Right renal cortex interstitium (tissue), 3 donors: ENCODE measurements around the gene UFSP2. TPM values are rescaled to one million over a fixed set of nuclear protein-coding genes. Genes with fewer than 3 reads are reported as not detected.
"Not testable (repeated sequence)": the region's sequence is repeated elsewhere in the genome, so short reads cannot be mapped to it uniquely, and the experiment has no call there.

Experiments used
- DNase-seq, 3 donors: peaks; one replicate each; pipeline ENCODE4 v3.0.0-alpha.2; 2013; ENCODE audit warnings: low read depth in 3 of 3, low spot score in 2 of 3
- polyA plus RNA-seq, 3 donors: library from polyadenylated mRNA; unstranded; fragments of 120-200 nt; gene quantifications; one replicate each; pipeline ENCODE4 v1.2.1, GENCODE V29; 2013; ENCODE audit not compliant: insufficient read length in 3 of 3

UFSP2 gene
- polyA plus RNA-seq, 3 donors = 80.9 to 87.0 (median 85.6) TPM

GRCh38 chr4:185384930-185385331, 40.8 kb downstream of the UFSP2 start:
- DNase-seq = no peak

- DNase-seq = no peak
Observed at GRCh38 chr4:185384061-185384460, 41.7 kb downstream of the UFSP2 start.

- DNase-seq = no peak
Observed at GRCh38 chr4:185383451-185383850, 42.3 kb downstream of the UFSP2 start.

DNA sequence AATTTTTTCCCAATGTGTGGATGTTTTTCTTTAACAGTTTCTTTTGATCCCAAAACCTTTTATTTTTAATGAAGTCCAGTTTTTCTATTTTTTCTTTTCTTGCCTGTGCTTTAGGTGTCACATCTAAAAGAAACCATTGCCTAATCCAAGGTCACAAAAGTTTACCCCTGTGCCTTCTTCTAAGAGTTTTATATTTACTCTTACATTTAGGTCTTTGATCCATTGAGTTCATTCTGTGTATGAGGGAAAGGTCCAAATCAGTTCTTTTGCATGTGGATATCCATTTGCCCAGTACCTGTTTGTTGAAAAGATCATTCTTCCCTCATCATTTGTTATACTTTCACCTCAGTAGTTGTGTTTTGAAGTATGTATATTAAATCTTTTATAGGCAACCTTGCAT, 43.0 kb downstream of the UFSP2 start:
- DNase-seq = no peak

- DNase-seq = no peak
Observed at GRCh38 chr4:185381288-185382196, 44.2 kb downstream of the UFSP2 start.

DNA sequence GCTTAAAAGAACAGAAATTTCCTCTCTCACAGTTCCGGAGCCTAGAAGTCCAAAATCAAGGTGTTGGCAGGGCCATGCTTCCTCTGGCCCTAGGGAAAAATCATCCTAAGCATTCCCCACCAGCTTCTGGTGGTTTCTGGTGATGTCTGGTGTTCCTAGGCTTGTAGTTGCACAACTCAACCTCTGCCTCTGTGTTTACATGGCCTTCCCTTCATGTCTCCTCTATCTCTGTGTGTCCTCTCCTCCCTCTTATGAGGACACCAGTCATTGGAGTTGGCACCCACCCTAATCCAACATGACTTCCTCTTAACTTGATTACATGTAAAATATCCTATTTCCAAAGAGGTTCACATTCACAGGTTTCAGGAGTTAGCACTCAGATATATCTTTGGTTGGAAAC, 45.4 kb downstream of the UFSP2 start:
- DNase-seq = no peak

DNA sequence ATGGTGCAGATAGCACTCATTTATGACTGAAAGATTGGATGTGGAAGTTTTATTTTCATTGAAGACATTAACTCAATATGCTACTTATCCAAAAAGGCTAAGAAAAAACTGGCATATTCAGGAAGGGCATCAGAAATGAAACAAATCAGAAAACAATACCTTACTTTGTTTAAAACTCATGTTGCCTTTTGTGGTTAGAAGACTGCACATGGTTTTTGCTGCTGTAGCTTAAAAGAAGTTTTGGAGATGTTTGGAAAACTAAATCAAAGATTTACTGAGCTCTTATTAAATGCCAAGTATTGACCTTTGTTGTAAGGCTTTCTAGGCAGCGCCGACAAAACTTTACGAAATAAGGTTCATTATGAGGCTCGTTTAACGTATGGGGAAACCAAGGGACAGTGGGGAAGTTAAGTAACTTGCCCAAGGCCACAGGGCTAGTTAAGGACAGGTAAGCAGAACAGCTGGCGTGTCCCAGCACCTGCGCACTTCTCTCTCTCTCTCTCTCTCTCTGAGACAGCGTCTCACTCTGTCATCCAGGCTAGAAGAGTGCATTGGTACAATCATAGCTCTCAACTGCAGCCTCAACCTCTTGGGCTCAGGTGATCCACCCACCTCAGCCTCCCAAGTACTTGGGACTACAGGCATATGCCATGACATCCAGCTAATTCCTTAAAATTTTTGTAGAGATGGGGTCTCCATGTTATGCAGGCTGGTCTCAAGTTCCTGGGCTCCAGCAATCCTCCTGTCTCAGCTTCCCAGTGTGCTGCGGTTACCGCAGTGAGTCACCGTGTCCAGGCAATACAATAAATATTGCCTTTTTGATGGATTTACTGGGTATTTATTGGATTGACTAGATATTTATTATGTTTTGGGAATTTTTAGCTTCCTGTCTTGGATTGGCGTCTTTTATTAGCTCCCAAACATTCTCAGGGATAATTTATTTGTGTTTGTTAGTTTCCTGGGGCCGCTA, 46.2 kb downstream of the UFSP2 start:
- no peak for DNase-seq

- DNase-seq = no peak
Observed at GRCh38 chr4:185378264-185378663, 47.5 kb downstream of the UFSP2 start.

DNA sequence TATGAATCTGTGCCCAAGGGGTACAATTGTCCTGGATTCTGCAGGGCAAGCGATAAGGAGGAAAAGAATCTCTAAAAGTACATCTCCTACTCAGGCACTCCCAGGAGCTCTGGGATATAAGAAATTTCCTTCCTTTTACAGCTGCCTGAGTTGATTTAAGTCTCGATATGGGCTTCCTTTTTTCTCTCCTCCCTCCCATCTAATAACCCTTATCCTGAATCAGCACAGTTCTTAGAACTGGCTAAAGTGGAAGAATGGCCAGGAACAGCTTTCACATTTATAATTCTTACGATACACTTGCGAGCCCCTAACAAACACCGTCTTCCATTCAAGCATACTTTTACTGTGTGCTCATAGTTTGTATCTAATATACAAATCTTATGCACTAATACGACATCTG, 51.2 kb downstream of the UFSP2 start:
- DNase-seq = no peak

DNA sequence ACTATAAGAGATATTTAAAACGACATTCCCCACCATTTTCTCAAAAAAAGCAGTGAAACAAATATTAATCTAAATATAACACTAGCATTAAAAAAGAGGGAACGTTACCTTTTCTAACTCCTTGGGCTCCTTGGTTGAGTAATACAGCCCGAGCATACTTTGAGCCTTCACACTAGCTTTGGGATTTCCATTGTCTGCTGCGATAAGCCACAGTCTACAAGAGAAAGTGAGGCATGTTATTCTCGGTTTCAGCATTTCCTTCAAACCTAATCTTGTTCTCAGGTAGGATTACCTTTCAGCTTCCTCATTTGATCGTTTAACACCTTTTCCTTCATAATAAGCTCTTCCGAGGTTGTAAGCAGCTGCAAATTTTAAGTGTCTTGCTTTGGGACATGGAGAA, 51.7 kb downstream of the UFSP2 start:
- no peak for DNase-seq

DNA sequence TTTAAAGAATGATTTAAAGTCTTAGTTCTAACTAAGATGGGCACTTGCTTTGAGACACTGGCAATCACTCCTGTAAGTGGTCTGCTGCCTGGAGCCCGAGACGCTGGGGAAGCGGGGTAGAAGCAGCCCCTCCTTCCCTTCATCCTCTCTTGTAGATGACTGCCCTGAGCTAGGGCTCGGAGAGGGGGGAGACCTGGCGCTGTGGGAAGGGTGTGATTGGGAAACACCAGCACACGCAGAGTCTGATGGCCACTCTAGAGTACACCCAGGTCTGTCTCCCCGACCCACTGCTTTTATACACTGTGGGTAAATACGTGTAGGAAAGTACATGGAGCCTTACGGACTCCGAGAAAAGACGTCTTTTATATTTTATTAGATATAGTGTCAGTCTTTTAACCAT, 54.1 kb downstream of the UFSP2 start:
- DNase-seq = no peak

DNA sequence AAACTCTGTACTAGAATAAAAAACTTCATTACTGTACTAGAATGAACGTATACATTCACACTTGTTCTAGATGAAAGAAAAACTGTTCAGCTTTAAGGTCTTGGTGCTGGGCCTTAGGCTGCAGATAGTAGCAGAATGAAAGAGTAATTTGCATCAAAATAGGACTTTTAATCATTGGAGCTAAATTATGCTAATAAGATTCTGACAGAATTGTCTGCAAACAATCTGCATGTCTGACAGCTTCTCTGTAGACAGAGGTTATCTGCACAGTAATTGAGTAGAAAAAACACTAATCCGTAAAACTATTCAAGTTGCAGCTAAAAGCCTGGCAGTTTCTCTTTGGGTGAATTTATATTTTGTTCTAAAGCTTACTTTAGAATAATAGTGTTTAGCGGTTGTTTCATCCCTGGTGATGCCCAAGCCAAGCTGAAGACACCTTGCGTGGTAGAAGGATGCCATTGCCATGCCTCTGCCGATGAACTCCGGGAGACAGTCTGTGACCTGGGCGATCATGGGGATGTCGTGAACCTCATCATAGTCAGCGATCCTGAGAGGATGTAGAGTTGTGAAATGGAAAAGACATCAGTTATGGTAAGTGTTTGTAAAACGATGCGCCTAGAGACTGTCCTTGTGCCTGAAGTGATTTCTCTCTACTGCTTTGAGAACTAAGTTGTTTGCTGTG, 55.4 kb downstream of the UFSP2 start:
- no peak for DNase-seq

GRCh38 chr4:185369731-185370130, 56.0 kb downstream of the UFSP2 start:
- DNase-seq = no peak

DNA sequence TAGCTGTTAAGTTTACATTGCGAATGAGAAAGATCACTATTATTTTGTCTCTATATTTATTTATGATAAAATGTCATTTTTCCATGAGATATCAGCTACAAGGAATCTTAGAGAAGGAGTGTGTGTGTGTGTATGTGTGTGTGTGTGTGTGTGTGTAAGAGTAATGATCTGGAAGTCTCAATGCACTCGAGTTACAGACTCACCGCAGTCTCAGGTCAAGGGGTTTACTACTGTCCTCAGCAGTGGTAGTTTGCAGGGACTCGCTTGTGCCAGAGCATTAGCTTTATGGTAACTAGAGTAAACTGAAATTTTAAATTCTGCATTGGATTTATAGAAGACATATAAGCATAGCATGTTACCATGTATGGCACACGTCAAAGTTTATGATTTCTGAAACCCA, 60.9 kb downstream of the UFSP2 start:
- peak in 1 of 3 donors; percentile 25 for DNase-seq

DNA sequence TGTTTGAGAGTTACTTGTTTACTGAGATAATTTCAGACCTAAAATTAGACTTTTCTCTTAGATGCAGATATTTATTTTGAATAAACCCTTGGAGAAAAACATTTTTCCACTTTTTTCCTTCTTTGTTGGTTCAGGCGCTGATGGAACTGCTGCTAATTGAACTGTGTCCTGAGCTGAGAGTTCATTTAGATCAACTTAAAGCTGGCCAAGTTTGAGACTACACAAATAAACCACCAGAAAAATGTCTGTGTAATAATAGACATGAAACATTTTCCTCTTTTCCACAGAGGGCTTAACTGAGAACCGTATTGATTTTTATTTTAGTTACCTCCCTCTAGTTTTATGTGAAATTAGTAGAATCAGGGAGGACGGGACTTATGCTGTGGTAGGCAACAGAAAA, 62.5 kb downstream of the UFSP2 start:
- DNase-seq = no peak

GRCh38 chr4:185362570-185362969, 63.2 kb downstream of the UFSP2 start:
- DNase-seq = not testable (repeated sequence)

GRCh38 chr4:185361872-185362271, 63.9 kb downstream of the UFSP2 start:
- no peak for DNase-seq

- no peak for DNase-seq
Observed at GRCh38 chr4:185359767-185360446, 65.9 kb downstream of the UFSP2 start.

GRCh38 chr4:185358959-185359358, 66.8 kb downstream of the UFSP2 start:
- no peak for DNase-seq

DNA sequence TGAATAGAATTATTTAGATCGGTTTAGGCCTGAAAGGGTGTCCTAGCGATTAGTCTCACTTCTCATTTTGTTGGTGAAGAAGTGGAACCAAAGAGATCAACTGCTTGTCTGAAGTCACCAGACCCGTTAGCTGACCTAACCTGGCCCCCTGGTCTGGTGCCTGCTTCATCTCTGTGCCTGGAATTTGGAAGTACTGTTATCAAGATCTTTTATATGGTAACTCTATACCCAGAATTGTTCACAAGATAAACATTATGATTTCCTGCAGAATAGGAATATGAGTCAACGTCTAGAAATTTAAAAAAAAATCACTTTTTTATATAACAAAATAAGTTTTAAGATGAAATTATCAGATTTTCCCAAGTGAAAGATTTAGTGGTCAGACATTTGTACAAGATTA, 67.2 kb downstream of the UFSP2 start:
- DNase-seq = no peak
